H9 (cell line): ENCODE data around the gene APRT. TPM values are rescaled to one million over a fixed set of nuclear protein-coding genes. Genes with fewer than 3 reads are reported as not detected.

Source experiments
- DNase-seq: peaks from one replicate; pipeline ENCODE4 v3.0.0-alpha.2; 2017
- H2AFZ ChIP-seq: one replicate; pipeline ENCODE4 v1.6.1; 2013; ENCODE audit warnings: mild to moderate bottlenecking, low read length, control low read depth, moderate library complexity
- H2AK5ac ChIP-seq: 2 replicates; pipeline ENCODE4 v1.6.1; 2013; ENCODE audit warnings: low read length, control low read depth, mixed read lengths; ENCODE audit not compliant: insufficient read length
- H2BK120ac ChIP-seq: one replicate; pipeline ENCODE4 v1.6.1; 2013; ENCODE audit warnings: low read depth, mild to moderate bottlenecking, low read length, control low read depth, inconsistent platforms; ENCODE audit not compliant: poor library complexity, severe bottlenecking
- H2BK12ac ChIP-seq: 2 replicates; pipeline ENCODE4 v1.6.1; 2013; ENCODE audit warnings: low read length, control low read depth, mixed read lengths, low read depth; ENCODE audit not compliant: insufficient read length
- H2BK15ac ChIP-seq: 2 replicates; pipeline ENCODE4 v1.6.1; 2013; ENCODE audit warnings: low read depth, low read length, control low read depth
- H2BK20ac ChIP-seq: one replicate; pipeline ENCODE4 v1.6.1; 2013; ENCODE audit warnings: low read depth, mild to moderate bottlenecking, low read length, control low read depth, inconsistent platforms; ENCODE audit not compliant: poor library complexity, severe bottlenecking
- H2BK5ac ChIP-seq: 2 replicates; pipeline ENCODE4 v1.6.1; 2013; ENCODE audit warnings: low read length, control low read depth, mixed read lengths; ENCODE audit not compliant: insufficient read length
- H3K14ac ChIP-seq: 2 replicates; pipeline ENCODE4 v1.6.1; 2013; ENCODE audit warnings: low read length, control low read depth; ENCODE audit not compliant: insufficient read depth
- H3K18ac ChIP-seq: 2 replicates; pipeline ENCODE4 v1.6.1; 2013; ENCODE audit warnings: low read depth, mild to moderate bottlenecking, mixed read lengths, low read length, control low read depth; ENCODE audit not compliant: insufficient read length
- H3K23ac ChIP-seq: 2 replicates; pipeline ENCODE4 v1.6.1; 2013; ENCODE audit warnings: low read length, control low read depth, mixed read lengths, low read depth; ENCODE audit not compliant: insufficient read length
- H3K23me2 ChIP-seq: 2 replicates; pipeline ENCODE4 v1.6.1; 2013; ENCODE audit warnings: low read depth, mild to moderate bottlenecking, mixed read lengths, low read length, control low read depth; ENCODE audit not compliant: insufficient read length, poor library complexity, severe bottlenecking
- H3K27ac ChIP-seq: 2 replicates; pipeline ENCODE4 v1.5.1; 2013; ENCODE audit warnings: low read length, control low read depth, mixed read lengths, low read depth; ENCODE audit not compliant: insufficient read length
- H3K27me3 ChIP-seq: 2 replicates; pipeline ENCODE4 v1.6.1; 2013; ENCODE audit warnings: low read length, control low read depth, inconsistent platforms; ENCODE audit not compliant: insufficient read depth
- H3K4ac ChIP-seq: 2 replicates; pipeline ENCODE4 v1.6.1; 2013; ENCODE audit warnings: low read depth, mild to moderate bottlenecking, control low read depth, inconsistent platforms, low read length, moderate library complexity
- H3K4me1 ChIP-seq: 2 replicates; pipeline ENCODE4 v1.6.1; 2013; ENCODE audit warnings: low read length, control low read depth, inconsistent platforms; ENCODE audit not compliant: insufficient read depth
- H3K4me2 ChIP-seq: 2 replicates; pipeline ENCODE4 v1.6.1; 2013; ENCODE audit warnings: low read length, control low read depth, mixed read lengths; ENCODE audit not compliant: insufficient read length, insufficient read depth
- H3K56ac ChIP-seq: 2 replicates; pipeline ENCODE4 v1.6.1; 2013; ENCODE audit warnings: low read depth, mild to moderate bottlenecking, mixed read lengths, low read length, control low read depth; ENCODE audit not compliant: insufficient read length
- H3K79me1 ChIP-seq: 2 replicates; pipeline ENCODE4 v1.6.1; 2013; ENCODE audit warnings: low read depth, mild to moderate bottlenecking, moderate library complexity, low read length, control low read depth, inconsistent platforms; ENCODE audit not compliant: insufficient read depth, poor library complexity, severe bottlenecking
- H3K79me2 ChIP-seq: 2 replicates; pipeline ENCODE4 v1.6.1; 2013; ENCODE audit warnings: low read length, control low read depth, inconsistent platforms; ENCODE audit not compliant: insufficient read depth
- H3K9ac ChIP-seq: 2 replicates; pipeline ENCODE4 v1.6.1; 2013; ENCODE audit warnings: low read length, control low read depth, mixed read lengths; ENCODE audit not compliant: insufficient read length; ENCODE audit errors: extremely low read depth
- H3K9me3 ChIP-seq: one replicate; pipeline ENCODE4 v1.6.1; 2013; ENCODE audit warnings: low read depth, low read length, inconsistent platforms; ENCODE audit not compliant: control insufficient read depth
- H3T11ph ChIP-seq: one replicate; pipeline ENCODE4 v1.6.1; 2013; ENCODE audit warnings: mild to moderate bottlenecking, low read length, control low read depth, inconsistent platforms
- H4K20me1 ChIP-seq: one replicate; pipeline ENCODE4 v1.6.1; 2013; ENCODE audit not compliant: control insufficient read depth, insufficient read length, insufficient read depth
- H4K5ac ChIP-seq: 2 replicates; pipeline ENCODE4 v1.6.1; 2013; ENCODE audit warnings: low read depth, mild to moderate bottlenecking, mixed read lengths, low read length, control low read depth; ENCODE audit not compliant: insufficient read length
- H4K8ac ChIP-seq: replicated peaks from 2 replicates; pipeline ENCODE4 v1.6.1; 2013; ENCODE audit warnings: low read length, control low read depth, mixed read lengths, low read depth; ENCODE audit not compliant: insufficient read length
- H4K91ac ChIP-seq: 2 replicates; pipeline ENCODE4 v1.6.1; 2013; ENCODE audit warnings: low read depth, mild to moderate bottlenecking, moderate library complexity, mixed read lengths, low read length, control low read depth; ENCODE audit not compliant: insufficient read length
- H3K27ac Mint-ChIP-seq, 3 experiments: 2 replicates in 2 of 3; 3 replicates in 1 of 3; pipeline ENCODE4 v1.8.0; 2020 to 2021; ENCODE audit warnings: mixed read lengths in 3 of 3, mild to moderate bottlenecking in 1 of 3, moderate library complexity in 1 of 3
- H3K27me3 Mint-ChIP-seq: 2 replicates; pipeline ENCODE4 v1.8.0; 2021; ENCODE audit warnings: low read depth, mild to moderate bottlenecking, moderate library complexity, mixed read lengths
- H3K36me3 Mint-ChIP-seq, 3 experiments: 2 replicates in 2 of 3; 3 replicates in 1 of 3; pipeline ENCODE4 v1.8.0; 2020 to 2021; ENCODE audit warnings: low read depth in 3 of 3, mixed read lengths in 3 of 3; ENCODE audit not compliant: insufficient read depth in 1 of 3
- H3K4me1 Mint-ChIP-seq, 2 experiments: 2 replicates each; pipeline ENCODE4 v1.8.0; 2020; ENCODE audit warnings: mixed read lengths in 2 of 2
- H3K4me3 Mint-ChIP-seq, 2 experiments: 2 replicates in 1 of 2; 3 replicates in 1 of 2; pipeline ENCODE4 v1.8.0; 2020 to 2021; ENCODE audit warnings: mild to moderate bottlenecking in 2 of 2, mixed read lengths in 2 of 2, moderate library complexity in 1 of 2
- H3K9me3 Mint-ChIP-seq, 2 experiments: 2 replicates in 1 of 2; 3 replicates in 1 of 2; pipeline ENCODE4 v1.8.0; 2020; ENCODE audit warnings: mild to moderate bottlenecking in 2 of 2, mixed read lengths in 2 of 2, moderate library complexity in 1 of 2
- WGBS: extraction: QIAGEN DNeasy Blood & Tissue Kit; methylation state at CpG from one replicate; pipeline ENCODE4 v1.1.7; 2013; ENCODE audit warnings: missing lambda C conversion rate, low lambda C conversion rate, mixed read lengths; ENCODE audit not compliant: insufficient read length; ENCODE audit errors: extremely low coverage; 5-methylcytosine and 5-hydroxymethylcytosine counted together
- total RNA-seq: library from RNA; stranded (reverse); gene quantifications from 2 replicates; pipeline ENCODE4 v1.2.1, GENCODE V29; 2021
- TF ChIP-seq, protein P1 (sequence below): fragments of 200-600 bp; sonication (generic); conservative IDR thresholded peaks from 3 replicates; pipeline ENCODE4 v1.8.0; 2021; ENCODE audit warnings: antibody characterized with exemption, mild to moderate bottlenecking

Gene APRT
- total RNA-seq, 1 experiment from 2014 or later, result 246 TPM

DNA sequence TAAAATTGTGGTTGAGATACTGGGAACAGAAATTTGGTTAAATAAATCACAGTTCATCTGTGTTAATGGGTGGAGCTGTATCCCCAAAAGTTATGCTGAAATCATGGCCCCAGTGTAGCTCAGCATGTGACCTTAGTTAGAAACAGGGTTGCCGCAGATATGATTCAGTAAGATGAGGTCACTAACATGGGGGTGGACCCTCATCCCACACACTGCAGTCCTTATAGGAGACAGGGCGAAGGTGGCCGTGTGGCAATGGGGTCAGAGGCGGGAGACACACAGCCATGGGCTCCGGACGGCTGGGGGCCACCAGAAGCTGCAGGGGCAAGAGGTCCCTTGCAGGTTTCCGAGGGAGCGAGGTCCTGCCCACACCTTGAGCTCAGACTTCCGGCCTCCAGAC, 34.4 kb upstream of the APRT start:
- no peak overlapping the region for H2BK12ac ChIP-seq
- no peak overlapping the region for H2AFZ ChIP-seq
- no peak overlapping the region for H3K4me3 Mint-ChIP-seq
- H3K36me3 Mint-ChIP-seq, result peaks cover 0 to 3% (median 0%) of the 10 kb centered on the region in 3 experiments; a peak in 2 of 7 replicates
- no peaks in the 10 kb centered on the region for H3K9me3 ChIP-seq
- WGBS, result no CpG with 5 or more reads among the region's 9 CpGs
- no peaks in the 10 kb centered on the region for H3K27me3 Mint-ChIP-seq
- no peak overlapping the region for H2BK15ac ChIP-seq
- no peak overlapping the region for H3T11ph ChIP-seq
- no peaks in the 10 kb centered on the region for H3K4me1 Mint-ChIP-seq
- H3K23ac ChIP-seq, result no peak overlapping the region
- H2BK5ac ChIP-seq, result no peak overlapping the region
- H3K27ac ChIP-seq, result no peak overlapping the region
- H3K9ac ChIP-seq, result no peak overlapping the region
- H3K14ac ChIP-seq, result no peak overlapping the region
- no peak overlapping the region for H3K56ac ChIP-seq
- no peak overlapping the region for H3K4ac ChIP-seq
- H3K27me3 ChIP-seq, result no peaks in the 10 kb centered on the region
- no peak overlapping the region for H2AK5ac ChIP-seq
- no peak overlapping the region for H2BK120ac ChIP-seq
- no peaks in the 10 kb centered on the region for H3K23me2 ChIP-seq
- no peak overlapping the region for H2BK20ac ChIP-seq
- no peak overlapping the region for H3K18ac ChIP-seq
- no peak overlapping the region for H4K91ac ChIP-seq
- H3K79me2 ChIP-seq, result no peaks in the 10 kb centered on the region
- no peaks in the 10 kb centered on the region for H3K9me3 Mint-ChIP-seq
- no peaks in the 10 kb centered on the region for H3K79me1 ChIP-seq
- DNase-seq, result no peak
- no peak overlapping the region for H3K4me2 ChIP-seq
- no peak overlapping the region for H3K27ac Mint-ChIP-seq
- H4K20me1 ChIP-seq, result no peaks in the 10 kb centered on the region
- H4K5ac ChIP-seq, result no peak overlapping the region
- TF ChIP-seq, protein P1, sequence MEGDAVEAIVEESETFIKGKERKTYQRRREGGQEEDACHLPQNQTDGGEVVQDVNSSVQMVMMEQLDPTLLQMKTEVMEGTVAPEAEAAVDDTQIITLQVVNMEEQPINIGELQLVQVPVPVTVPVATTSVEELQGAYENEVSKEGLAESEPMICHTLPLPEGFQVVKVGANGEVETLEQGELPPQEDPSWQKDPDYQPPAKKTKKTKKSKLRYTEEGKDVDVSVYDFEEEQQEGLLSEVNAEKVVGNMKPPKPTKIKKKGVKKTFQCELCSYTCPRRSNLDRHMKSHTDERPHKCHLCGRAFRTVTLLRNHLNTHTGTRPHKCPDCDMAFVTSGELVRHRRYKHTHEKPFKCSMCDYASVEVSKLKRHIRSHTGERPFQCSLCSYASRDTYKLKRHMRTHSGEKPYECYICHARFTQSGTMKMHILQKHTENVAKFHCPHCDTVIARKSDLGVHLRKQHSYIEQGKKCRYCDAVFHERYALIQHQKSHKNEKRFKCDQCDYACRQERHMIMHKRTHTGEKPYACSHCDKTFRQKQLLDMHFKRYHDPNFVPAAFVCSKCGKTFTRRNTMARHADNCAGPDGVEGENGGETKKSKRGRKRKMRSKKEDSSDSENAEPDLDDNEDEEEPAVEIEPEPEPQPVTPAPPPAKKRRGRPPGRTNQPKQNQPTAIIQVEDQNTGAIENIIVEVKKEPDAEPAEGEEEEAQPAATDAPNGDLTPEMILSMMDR, result no peak
- no peaks in the 10 kb centered on the region for H3K4me1 ChIP-seq
- H4K8ac ChIP-seq, result no peak overlapping the region
